Aorta (tissue), 5 donors: ENCODE data around the gene INO80C. TPM values are rescaled to one million over a fixed set of nuclear protein-coding genes. Genes with fewer than 3 reads are reported as not detected.

Experiments used
- ATAC-seq: fragments of 200-7000 bp; cut with Tn5 transposase; one replicate; pipeline ENCODE4 v1.9.1; 2022; ENCODE audit warnings: moderate library complexity; ENCODE audit not compliant: low FRiP score
- DNase-seq, 2 donors: peaks; one replicate each; pipeline ENCODE4 v3.0.0-alpha.2; 2020
- H3K27ac ChIP-seq, 2 donors: one replicate each; pipeline ENCODE4 v1.5.1; 2013; ENCODE audit warnings: low read length in 2 of 2, mild to moderate bottlenecking in 2 of 2, moderate library complexity in 2 of 2, control low read depth in 1 of 2, inconsistent platforms in 1 of 2, low read depth in 1 of 2
- H3K27me3 ChIP-seq, 2 donors: one replicate each; pipeline ENCODE4 v1.6.1; 2013; ENCODE audit warnings: control low read depth in 1 of 2, low read length in 1 of 2, mild to moderate bottlenecking in 1 of 2, moderate library complexity in 1 of 2; ENCODE audit not compliant: insufficient read depth in 2 of 2, control insufficient read depth in 1 of 2
- H3K36me3 ChIP-seq, 2 donors: one replicate each; pipeline ENCODE4 v1.6.1; 2013; ENCODE audit warnings: control low read depth in 1 of 2, low read length in 1 of 2, mild to moderate bottlenecking in 1 of 2; ENCODE audit not compliant: insufficient read depth in 2 of 2, control insufficient read depth in 1 of 2
- H3K4me1 ChIP-seq, 2 donors: one replicate each; pipeline ENCODE4 v1.6.1; 2013; ENCODE audit warnings: low read length in 2 of 2, control low read depth in 1 of 2, mild to moderate bottlenecking in 1 of 2, moderate library complexity in 1 of 2; ENCODE audit not compliant: insufficient read depth in 2 of 2, control insufficient read depth in 1 of 2
- H3K4me3 ChIP-seq, 2 donors: one replicate each; pipeline ENCODE4 v1.5.1; 2013; ENCODE audit warnings: low read length in 2 of 2, control low read depth in 1 of 2, mild to moderate bottlenecking in 1 of 2
- H3K9me3 ChIP-seq: one replicate; pipeline ENCODE4 v1.6.1; 2013; ENCODE audit warnings: mild to moderate bottlenecking, low read length; ENCODE audit not compliant: control insufficient read depth
- WGBS, 2 donors: extraction: QIAGEN DNeasy Blood & Tissue Kit; methylation state at CpG; one replicate each; pipeline ENCODE4 v1.1.7; 2013; 5-methylcytosine and 5-hydroxymethylcytosine counted together
- intact Hi-C, 2 donors: fragments of 100-400 bp; cut with DNase I; formaldehyde crosslinking; loops; one replicate each; pipeline versions ENCODE4 v1.14.2 to v1.15.0; 2022
- polyA plus RNA-seq, 2 donors: library from polyadenylated mRNA; stranded (reverse); fragments of 200-250 nt; gene quantifications; one replicate each; pipeline ENCODE4 v1.2.3, GENCODE V29; 2013
- total RNA-seq, 2 donors: library from RNA; stranded (reverse); fragmentation: NEBNext Ultra II Directional; extraction: Animal tissue kit (Norgen Biotek cat#: 25700); gene quantifications; one replicate each; pipeline ENCODE4 v1.2.1, GENCODE V29; 2021
- donor health status: healthy with polysubstance abuse.
- donor health status: Bipolar disorder and iron deficiency.
- donor health status: DM: no; HTN: no; CAD: no.
- donor health status: DM: no; HTN: no; CAD: no.
- donor health status: DM: yes; HTN: yes; CAD: no.

INO80C gene
- total and polyA plus RNA-seq, 4 donors = 16.8 to 23.1 (median 18.8) TPM

DNA sequence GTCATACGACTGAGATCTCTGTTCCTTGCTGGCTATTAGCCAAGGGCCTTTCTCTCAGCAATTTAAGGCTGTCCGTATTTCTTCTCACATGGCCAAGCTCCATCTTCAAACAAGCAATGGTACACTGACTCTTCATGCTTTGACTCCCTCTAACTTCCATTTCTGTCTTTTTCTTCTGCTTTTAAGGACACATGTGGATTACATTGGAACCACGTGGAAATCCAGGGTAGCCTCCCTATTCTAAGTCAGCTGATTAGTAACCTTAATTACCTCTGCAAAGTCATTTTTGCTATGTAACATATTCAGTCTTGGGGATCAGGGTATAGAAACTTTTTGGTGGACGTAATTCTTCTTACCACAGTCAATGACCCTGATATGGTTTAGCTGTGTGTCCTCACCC lies 79.2 kb downstream of the INO80C start:
- no peak for ATAC-seq
- 81 to 84% methylated on average over 4 of the region's 4 CpGs for WGBS, 2 donors
- H3K9me3 ChIP-seq = no peaks in the 10 kb centered on the region

More for the DNA sequence above, 79.2 kb downstream of the INO80C start:
- H3K4me3 ChIP-seq = no peak overlapping the region
- DNase-seq = no peak
- H3K4me1 ChIP-seq = no peaks in the 10 kb centered on the region
- no peaks in the 10 kb centered on the region for H3K36me3 ChIP-seq
- no peaks in the 10 kb centered on the region for H3K27me3 ChIP-seq
- H3K27ac ChIP-seq = no peak overlapping the region
- intact Hi-C loops = no loop called here

Other genes starting within 250 kb of the INO80C start
- gene ZSCAN30, start 207.7 kb downstream of the INO80C start, total RNA-seq = 10 to 100 TPM; 27.1 to 31.8 TPM
- gene ZSCAN30, start 207.7 kb downstream of the INO80C start, polyA plus RNA-seq = 10 to 100 TPM in 1 of 2 donors, 1 to 10 TPM in 1; 6.3 to 15.1 TPM
- gene ZNF24, start 153.5 kb downstream of the INO80C start, total RNA-seq = 10 to 100 TPM; 44.3 to 52.5 TPM
- 10 to 100 TPM; 13.6 to 14.5 TPM for gene ZNF24, start 153.5 kb downstream of the INO80C start, polyA plus RNA-seq
- gene ZNF396, start 120.6 kb downstream of the INO80C start, total RNA-seq = 1 to 10 TPM; 1.9 to 4.4 TPM
- 1 to 10 TPM; 2.6 to 4.2 TPM for gene ZNF396, start 120.6 kb downstream of the INO80C start, polyA plus RNA-seq
- gene GALNT1, start 83.8 kb upstream of the INO80C start, total RNA-seq = 10 to 100 TPM; 53.3 to 65.3 TPM
- gene GALNT1, start 83.8 kb upstream of the INO80C start, polyA plus RNA-seq = 10 to 100 TPM; 18.1 to 21.4 TPM